Loucy (cell line): ENCODE results near the gene BCAS1.

Experiments
- H2AFZ ChIP-seq: fragments of 200-600 bp; sonication (generic); 2 replicates; pipeline ENCODE4 v1.6.0; 2016; ENCODE audit warnings: antibody characterized with exemption, mild to moderate bottlenecking, low read length, moderate library complexity
- H3F3A ChIP-seq: fragments of 200-600 bp; 2 replicates; pipeline ENCODE4 v1.6.0; 2016; ENCODE audit warnings: antibody characterized with exemption, low read depth, mild to moderate bottlenecking
- H3K27me3 ChIP-seq: fragments of 200-600 bp; sonication (generic); 2 replicates; pipeline ENCODE4 v1.6.1; 2014; ENCODE audit warnings: low read length, mild to moderate bottlenecking; ENCODE audit not compliant: insufficient read depth, poor library complexity, severe bottlenecking
- H3K36me3 ChIP-seq: fragments of 200-600 bp; sonication (generic); 2 replicates; pipeline ENCODE4 v1.6.1; 2016; ENCODE audit warnings: low read length; ENCODE audit not compliant: insufficient read depth
- H3K4me1 ChIP-seq: fragments of 200-600 bp; sonication (generic); 2 replicates; pipeline ENCODE4 v1.5.1; 2014; ENCODE audit warnings: low read length, mild to moderate bottlenecking; ENCODE audit not compliant: insufficient read depth, poor library complexity, severe bottlenecking
- H3K4me2 ChIP-seq: fragments of 200-600 bp; sonication (generic); 2 replicates; pipeline ENCODE4 v1.6.0; 2014; ENCODE audit warnings: antibody characterized with exemption, low read length, low read depth, mild to moderate bottlenecking; ENCODE audit not compliant: poor library complexity, severe bottlenecking
- H3K4me3 ChIP-seq: fragments of 200-600 bp; sonication (generic); 2 replicates; pipeline ENCODE4 v1.5.1; 2014; ENCODE audit warnings: low read length, mild to moderate bottlenecking, mixed read lengths; ENCODE audit not compliant: poor library complexity, severe bottlenecking
- H3K79me2 ChIP-seq: fragments of 200-600 bp; sonication (generic); 2 replicates; pipeline ENCODE4 v1.6.1; 2014; ENCODE audit warnings: low read length; ENCODE audit not compliant: insufficient read depth
- H3K9ac ChIP-seq: fragments of 200-600 bp; sonication (generic); 2 replicates; pipeline ENCODE4 v1.6.0; 2014; ENCODE audit warnings: mild to moderate bottlenecking, low read depth, low read length, moderate library complexity; ENCODE audit not compliant: poor library complexity, severe bottlenecking
- H3K9me2 ChIP-seq: fragments of 200-600 bp; sonication (generic); replicated peaks from 2 replicates; pipeline ENCODE4 v1.6.1; 2016; ENCODE audit warnings: low read depth, low read length, mixed read lengths
- H3K9me3 ChIP-seq: fragments of 200-600 bp; sonication (generic); 2 replicates; pipeline ENCODE4 v1.6.1; 2014; ENCODE audit warnings: mild to moderate bottlenecking, antibody characterized with exemption, low read length, low read depth; ENCODE audit not compliant: insufficient read depth
- H4K20me1 ChIP-seq: fragments of 200-600 bp; sonication (generic); 2 replicates; pipeline ENCODE4 v1.6.0; 2014; ENCODE audit warnings: antibody characterized with exemption, low read length, mild to moderate bottlenecking; ENCODE audit not compliant: insufficient read depth, poor library complexity, severe bottlenecking
- CTCF ChIP-seq: fragments of 200-600 bp; sonication (generic); conservative IDR thresholded peaks from 2 replicates; pipeline ENCODE4 v1.5.1; 2014; ENCODE audit warnings: mild to moderate bottlenecking, antibody characterized with exemption, low read length
- EZH2phosphoT487 ChIP-seq: fragments of 200-600 bp; IDR thresholded peaks from 2 replicates; pipeline ENCODE4 v1.6.1; 2018; ENCODE audit warnings: antibody characterized with exemption, mild to moderate bottlenecking, moderate library complexity, borderline replicate concordance

BCAS1 gene

GRCh38 chr20:54027704-54028103 lies 42.7 kb downstream of the BCAS1 start:
- Histone ChIP-seq H3K9ac (no peak overlapping the region), H3K36me3 (no peaks in the 10 kb centered on the region), H3F3A (no peaks in the 10 kb centered on the region), H3K79me2 (no peaks in the 10 kb centered on the region), H3K4me2 (no peak overlapping the region), H3K9me2 (no peaks in the 10 kb centered on the region), H3K4me3 (no peak overlapping the region), H3K27me3 (no peaks in the 10 kb centered on the region), H3K9me3 (no peaks in the 10 kb centered on the region), H2AFZ (no peak overlapping the region), H4K20me1 (no peaks in the 10 kb centered on the region), H3K4me1 (no peaks in the 10 kb centered on the region)
- TF ChIP-seq CTCF (no peak), EZH2phosphoT487 (no peak)

DNA sequence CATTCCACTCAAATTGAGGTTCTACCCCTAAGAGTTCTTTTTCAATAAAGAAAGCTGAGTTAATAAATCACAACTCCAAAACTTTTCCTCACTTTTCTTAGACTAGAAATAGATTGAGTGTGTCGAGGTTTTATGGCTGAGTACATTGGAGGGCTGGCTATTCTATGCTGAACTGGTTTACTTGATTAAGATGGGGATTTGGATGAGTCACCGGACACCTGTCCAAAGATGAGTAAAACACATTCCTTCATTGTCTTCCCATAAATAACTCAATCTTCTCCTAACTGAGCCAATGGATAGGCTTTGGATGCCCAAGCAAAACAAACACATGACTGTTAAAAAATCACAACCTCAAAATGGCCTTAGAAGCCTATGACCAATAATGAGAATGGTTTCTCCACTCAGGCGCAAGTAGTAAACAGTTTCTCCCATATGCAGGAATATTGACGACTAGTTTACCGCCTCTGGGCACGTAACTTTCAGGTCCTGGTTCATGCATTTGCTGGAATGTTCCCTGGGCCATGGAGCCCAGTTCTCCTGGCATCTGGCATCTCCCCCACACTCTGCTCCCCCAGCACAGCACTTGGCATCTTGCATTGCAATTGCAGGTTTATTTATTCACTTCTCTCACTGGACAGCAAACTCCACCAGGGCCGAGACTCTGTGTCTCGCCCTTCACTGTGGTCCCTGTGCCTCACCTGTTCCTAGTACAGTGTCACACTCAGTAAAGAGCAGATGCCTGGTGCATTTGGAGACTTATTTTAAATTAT lies 43.9 kb downstream of the BCAS1 start:
- Histone ChIP-seq H3K27me3 (no peaks in the 10 kb centered on the region), H3K9ac (no peak overlapping the region), H2AFZ (no peak overlapping the region), H3K4me3 (no peak overlapping the region), H3K9me2 (no peaks in the 10 kb centered on the region), H3K9me3 (no peaks in the 10 kb centered on the region), H3K36me3 (no peaks in the 10 kb centered on the region), H3K4me1 (no peaks in the 10 kb centered on the region), H3F3A (no peaks in the 10 kb centered on the region), H3K4me2 (no peak overlapping the region), H4K20me1 (no peaks in the 10 kb centered on the region), H3K79me2 (no peaks in the 10 kb centered on the region)
- no peak for TF ChIP-seq CTCF
- TF ChIP-seq EZH2phosphoT487 = no peak

DNA sequence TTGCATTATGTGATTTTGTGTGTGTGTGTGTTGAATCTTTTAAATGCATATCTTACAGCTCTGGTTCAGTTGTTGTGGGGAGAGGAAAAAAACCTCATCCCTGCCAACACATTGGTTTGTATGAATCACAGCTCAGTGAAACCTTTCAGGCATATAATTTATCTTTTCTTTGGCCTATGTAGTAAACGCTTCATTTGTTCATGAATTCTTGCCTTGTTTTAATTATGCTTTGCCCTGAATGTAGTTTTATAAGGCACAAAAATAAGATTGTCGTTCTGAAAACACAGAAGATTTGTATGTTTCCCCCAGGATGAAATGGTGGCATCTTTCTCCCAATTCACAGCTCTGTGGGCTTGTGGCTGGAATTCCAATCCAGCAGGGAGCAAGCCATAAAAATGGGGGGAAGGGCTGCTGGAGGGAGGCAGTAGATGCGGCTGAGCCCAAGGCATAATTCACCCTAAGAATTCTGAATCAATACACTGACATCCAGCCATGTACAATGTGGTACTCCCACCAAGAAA lies 45.1 kb downstream of the BCAS1 start:
- Histone ChIP-seq H2AFZ (no peak overlapping the region), H3K4me1 (no peaks in the 10 kb centered on the region), H3K9ac (no peak overlapping the region), H3K9me3 (no peaks in the 10 kb centered on the region), H3K4me3 (no peak overlapping the region), H3K9me2 (no peaks in the 10 kb centered on the region), H3K79me2 (no peaks in the 10 kb centered on the region), H3K4me2 (no peak overlapping the region), H3K36me3 (no peaks in the 10 kb centered on the region), H3K27me3 (no peaks in the 10 kb centered on the region), H3F3A (no peaks in the 10 kb centered on the region), H4K20me1 (no peaks in the 10 kb centered on the region)
- TF ChIP-seq CTCF (no peak), EZH2phosphoT487 (no peak)
